Forelimb muscle (tissue), 1 donor: ENCODE measurements around the gene SDR9C7. TPM values are rescaled to one million over a fixed set of nuclear protein-coding genes. Genes with fewer than 3 reads are reported as not detected.

ENCODE experiments used
- DNase-seq: peaks from one replicate; pipeline ENCODE4 v3.0.0-alpha.2; 2013; ENCODE audit warnings: low read depth
- polyA plus RNA-seq: library from polyadenylated mRNA; unstranded; fragments of 120-200 nt; gene quantifications from one replicate; pipeline ENCODE4 v1.2.1, GENCODE V29; 2013; ENCODE audit not compliant: insufficient read length

Gene SDR9C7
- polyA plus RNA-seq, 1 donor, result 0.46 TPM

DNA sequence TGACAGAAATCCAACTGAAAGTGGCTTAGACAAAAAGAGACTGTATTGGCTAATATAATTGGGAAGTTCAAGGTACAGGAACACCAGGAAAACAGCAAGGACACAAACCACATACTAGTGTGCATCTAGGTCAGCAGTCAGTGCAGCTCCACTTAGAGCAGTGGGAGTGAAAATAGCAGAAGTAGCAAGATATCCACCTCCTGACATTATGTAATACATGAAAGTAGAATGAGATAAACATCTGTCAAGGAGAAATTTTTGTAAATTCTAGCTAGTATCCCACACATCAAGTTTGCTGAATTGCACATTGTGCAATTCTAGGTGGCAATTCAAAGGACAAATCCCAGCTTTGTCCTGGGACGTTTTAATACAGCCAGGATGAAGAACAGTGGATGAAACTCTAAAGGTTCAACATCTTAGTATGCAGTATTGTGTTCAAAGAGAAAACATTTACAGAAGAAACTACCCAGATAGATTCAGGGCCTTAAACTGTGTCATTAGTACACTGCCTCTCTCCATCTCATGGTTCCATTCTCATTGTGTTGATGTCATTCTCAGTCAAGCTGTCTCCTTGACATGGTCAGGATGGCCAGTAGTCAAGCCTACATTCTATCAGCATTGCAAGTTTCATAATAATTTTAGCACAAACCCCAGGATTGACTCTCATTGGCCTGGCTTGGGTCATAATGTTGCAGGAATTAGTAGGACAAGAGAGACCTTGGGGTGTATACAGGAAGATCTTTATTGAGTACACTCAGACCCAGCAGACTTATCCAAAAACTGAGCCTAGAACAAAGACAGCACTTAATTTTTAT, 56.8 kb downstream of the SDR9C7 start:
- DNase-seq, result no peak

DNA sequence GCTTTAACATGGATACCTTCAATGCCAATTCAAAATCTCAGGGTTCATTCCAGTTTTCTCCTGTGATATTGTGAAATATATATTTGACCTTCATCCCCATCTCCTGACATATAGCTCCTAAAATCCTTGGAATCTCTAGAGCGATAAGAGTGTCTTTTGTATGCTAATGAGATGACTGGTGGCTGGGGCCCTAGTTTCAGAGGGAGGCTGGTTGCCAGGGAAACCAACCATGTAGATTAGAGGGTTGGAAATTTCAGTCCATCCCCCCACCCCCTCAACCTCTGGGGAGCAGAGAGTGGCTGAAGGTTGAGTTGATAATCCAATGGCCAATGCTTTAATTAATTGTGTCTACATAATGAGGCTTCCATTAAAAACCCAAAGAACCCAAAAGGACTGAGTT, 59.4 kb downstream of the SDR9C7 start:
- DNase-seq, result no peak

GRCh38 chr12:56873382-56873781, 60.8 kb downstream of the SDR9C7 start:
- no peak for DNase-seq

Other genes with a start within 250 kb of the SDR9C7 start
- 178 TPM for gene PTGES3, start 246.1 kb downstream of the SDR9C7 start, polyA plus RNA-seq
- gene NACA, start 209.1 kb downstream of the SDR9C7 start, polyA plus RNA-seq, result 1,522 TPM
- gene PRIM1, start 182.1 kb downstream of the SDR9C7 start, polyA plus RNA-seq, result 9.0 TPM
- gene HSD17B6, start 171.1 kb downstream of the SDR9C7 start, polyA plus RNA-seq, result 0.27 TPM
- gene RDH16, start 23.2 kb upstream of the SDR9C7 start, polyA plus RNA-seq, result 0.40 TPM
- gene ZBTB39, start 72.1 kb upstream of the SDR9C7 start, polyA plus RNA-seq, result 4.8 TPM
- not detected for gene TAC3, start 82.1 kb upstream of the SDR9C7 start, polyA plus RNA-seq
- gene MYO1A, start 115.7 kb upstream of the SDR9C7 start, polyA plus RNA-seq, result 0.23 TPM
- gene NEMP1, start 144.4 kb upstream of the SDR9C7 start, polyA plus RNA-seq, result 17.3 TPM
- 30.1 TPM for gene NAB2, start 154.7 kb upstream of the SDR9C7 start, polyA plus RNA-seq
- 32.2 TPM for gene STAT6, start 177.0 kb upstream of the SDR9C7 start, polyA plus RNA-seq
- gene LRP1, start 194.1 kb upstream of the SDR9C7 start, polyA plus RNA-seq, result 95.2 TPM
- 0.77 TPM for gene LRP1-AS, start 213.2 kb upstream of the SDR9C7 start, polyA plus RNA-seq